SK-N-SH treated with all-trans-retinoic acid at 6 μM for 48 hours (cell line): ENCODE results near the gene DIAPH1.
A peak's percentile ranks its signal among the peaks of the same experiment; 100 is the strongest.

ENCODE experiments used
- ATAC-seq: fragments of 200-7000 bp; cut with Tn5 transposase; 3 replicates; pipeline ENCODE4 v1.9.1; 2020; ENCODE audit warnings: mild to moderate bottlenecking, moderate library complexity
- ARNTL ChIP-seq: fragments of 450-650 bp; formaldehyde crosslinking; IDR thresholded peaks from 2 replicates; pipeline ENCODE4 v1.5.0; 2020; ENCODE audit warnings: low read depth, mild to moderate bottlenecking, moderate library complexity, borderline replicate concordance
- CSDC2 ChIP-seq: fragments of 250-450 bp; sonication (Bioruptor Pico); IDR thresholded peaks from 2 replicates; pipeline ENCODE4 v1.5.0; 2020; ENCODE audit warnings: mild to moderate bottlenecking, moderate library complexity
- ISL1 ChIP-seq: fragments of 250-450 bp; sonication (Bioruptor Pico); IDR thresholded peaks from 2 replicates; pipeline ENCODE4 v2.1.2; 2022; ENCODE audit warnings: mild to moderate bottlenecking, moderate library complexity
- OSR1 ChIP-seq: fragments of 250-450 bp; sonication (Bioruptor Pico); IDR thresholded peaks from 2 replicates; pipeline ENCODE4 v1.8.0; 2022; ENCODE audit warnings: moderate library complexity, mild to moderate bottlenecking, inconsistent platforms
- POU6F1 ChIP-seq: fragments of 250-450 bp; sonication (Bioruptor Pico); IDR thresholded peaks from 2 replicates; pipeline ENCODE4 v1.8.0; 2021; ENCODE audit warnings: low read depth, mild to moderate bottlenecking, moderate library complexity, borderline replicate concordance
- PPARA ChIP-seq: fragments of 250-450 bp; sonication (Bioruptor Pico); IDR thresholded peaks from 2 replicates; pipeline ENCODE4 v1.5.0; 2020; ENCODE audit warnings: mild to moderate bottlenecking, borderline replicate concordance
- RARB ChIP-seq: fragments of 250-450 bp; sonication (Bioruptor Pico); IDR thresholded peaks from 2 replicates; pipeline ENCODE4 v1.8.0; 2021; ENCODE audit warnings: mild to moderate bottlenecking, moderate library complexity
- TCF4 ChIP-seq: fragments of 250-450 bp; sonication (Bioruptor Pico); IDR thresholded peaks from 2 replicates; pipeline ENCODE4 v1.8.0; 2021; ENCODE audit warnings: mild to moderate bottlenecking, moderate library complexity, borderline replicate concordance
- TSHZ2 ChIP-seq: fragments of 250-450 bp; sonication (Bioruptor Pico); IDR thresholded peaks from 2 replicates; pipeline ENCODE4 v1.5.0; 2020; ENCODE audit warnings: mild to moderate bottlenecking, moderate library complexity
- ZC3H10 ChIP-seq: fragments of 250-450 bp; sonication (Bioruptor Pico); IDR thresholded peaks from 2 replicates; pipeline ENCODE4 v1.5.1; 2021; ENCODE audit warnings: mild to moderate bottlenecking, moderate library complexity
- ZFP3 ChIP-seq: fragments of 250-450 bp; sonication (Bioruptor Pico); IDR thresholded peaks from 2 replicates; pipeline ENCODE4 v1.5.0; 2020; ENCODE audit warnings: mild to moderate bottlenecking, moderate library complexity
- ZFP30 ChIP-seq: fragments of 450-650 bp; formaldehyde crosslinking; IDR thresholded peaks from 2 replicates; pipeline ENCODE4 v1.5.0; 2022; ENCODE audit warnings: mild to moderate bottlenecking, moderate library complexity
- ZNF565 ChIP-seq: fragments of 450-650 bp; formaldehyde crosslinking; conservative IDR thresholded peaks from 2 replicates; pipeline ENCODE4 v1.5.0; 2020; ENCODE audit warnings: low read depth, mild to moderate bottlenecking, moderate library complexity
- ZNF70 ChIP-seq: fragments of 450-650 bp; formaldehyde crosslinking; IDR thresholded peaks from 2 replicates; pipeline ENCODE4 v1.5.0; 2020; ENCODE audit warnings: mild to moderate bottlenecking, moderate library complexity
- ZNF8 ChIP-seq: fragments of 450-650 bp; formaldehyde crosslinking; IDR thresholded peaks from 2 replicates; pipeline ENCODE4 v1.5.0; 2020; ENCODE audit warnings: mild to moderate bottlenecking, moderate library complexity
- TF ChIP-seq, protein P1 (sequence below): fragments of 250-450 bp; sonication (Bioruptor Pico); IDR thresholded peaks from 2 replicates; pipeline ENCODE4 v1.5.1; 2021; ENCODE audit warnings: mild to moderate bottlenecking, moderate library complexity
- TF ChIP-seq, protein P2 (sequence below): fragments of 250-450 bp; sonication (Bioruptor Pico); IDR thresholded peaks from 2 replicates; pipeline ENCODE4 v1.8.0; 2020; ENCODE audit warnings: mild to moderate bottlenecking, moderate library complexity, borderline replicate concordance

DIAPH1 gene

DNA sequence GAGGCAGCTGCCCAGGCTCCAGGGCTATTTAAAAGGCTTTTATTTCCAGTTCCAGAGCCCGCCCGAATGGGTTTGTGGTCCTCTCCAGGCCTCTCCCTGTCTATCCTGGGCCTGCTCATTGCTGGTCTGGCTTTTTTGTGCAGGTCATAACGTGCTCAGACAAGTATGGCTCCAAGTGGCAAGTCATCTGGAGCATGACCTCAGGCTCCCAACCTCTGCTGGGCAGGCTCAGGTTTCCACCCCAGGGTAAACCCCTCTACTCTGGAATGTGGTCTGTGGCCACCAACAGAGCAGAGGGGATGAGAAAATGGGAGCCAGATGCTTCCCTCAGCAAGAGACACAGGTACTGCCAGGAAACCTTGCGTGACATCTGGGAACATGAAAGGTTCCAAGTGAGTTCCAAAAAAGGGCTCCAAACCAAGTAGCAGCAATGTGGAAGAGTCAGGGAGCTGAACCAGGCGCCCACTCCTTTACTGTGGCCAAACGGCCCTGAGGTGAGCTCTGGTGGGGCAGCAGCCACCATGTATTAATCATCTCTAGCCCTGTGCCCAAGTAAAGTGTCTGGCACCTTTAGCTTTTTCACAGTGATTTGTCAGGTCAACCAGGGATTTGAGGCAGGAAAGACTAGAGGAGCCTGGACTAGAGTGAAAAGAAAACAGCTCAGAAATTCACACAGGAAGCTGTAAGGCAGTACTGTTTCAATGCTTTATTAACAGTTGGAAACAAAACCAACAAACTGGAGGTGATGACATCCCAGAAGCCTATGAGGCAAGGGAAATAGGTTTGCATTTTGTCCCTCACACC, 104.3 kb downstream of the DIAPH1 start:
- TF ChIP-seq CSDC2 (CRISPR knock-in tag) (no peak), ARNTL (no peak), ZFP3 (0 out of 2 replicates have a peak, but pooled peaks have one; percentile 8), PPARA (CRISPR knock-in tag) (no peak), ZFP30 (CRISPR knock-in tag) (no peak)
- peak; percentile 55 for ATAC-seq

DNA sequence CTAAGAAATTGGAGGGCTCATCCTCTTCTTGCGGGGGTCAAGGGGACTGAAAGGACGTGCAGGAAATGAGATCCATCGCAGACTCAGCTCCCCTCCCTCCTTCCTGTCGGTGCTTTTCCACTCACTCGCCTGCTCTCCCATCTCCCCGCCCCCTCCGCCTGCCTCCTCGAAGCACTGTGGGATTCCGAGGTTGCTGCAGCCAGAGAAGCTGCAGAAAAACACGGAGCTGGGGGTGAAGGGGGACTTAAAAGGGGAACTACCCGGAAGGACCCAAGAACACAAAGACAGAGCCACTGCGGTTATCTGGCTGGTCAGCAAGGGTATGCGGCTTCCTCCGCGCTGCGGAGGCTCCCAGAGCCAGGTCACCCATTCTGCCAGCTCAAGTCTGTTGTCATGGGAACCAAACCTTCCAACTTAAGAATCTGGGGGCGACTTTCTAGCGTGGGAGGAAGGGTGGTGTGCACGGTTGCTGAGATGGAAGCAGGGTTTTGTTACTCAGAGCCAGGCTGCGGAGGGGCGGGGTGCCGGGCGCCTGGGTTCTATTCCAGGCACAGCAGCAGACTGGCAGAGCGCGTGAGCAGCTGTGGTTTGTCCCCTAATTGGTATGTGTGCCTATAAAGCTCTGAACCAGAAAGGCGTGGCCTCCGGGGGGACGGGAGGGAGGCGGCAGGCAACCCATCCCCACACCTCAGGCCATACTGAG, 105.0 kb downstream of the DIAPH1 start:
- TF ChIP-seq ZNF70 (CRISPR knock-in tag) (0 out of 2 replicates have a peak, but pooled peaks have one; percentile 3), ZFP3 (peak; percentile 7; the same call in 1 of the 2 replicates), TSHZ2 (CRISPR knock-in tag) (no peak)
- TF ChIP-seq, protein P1, sequence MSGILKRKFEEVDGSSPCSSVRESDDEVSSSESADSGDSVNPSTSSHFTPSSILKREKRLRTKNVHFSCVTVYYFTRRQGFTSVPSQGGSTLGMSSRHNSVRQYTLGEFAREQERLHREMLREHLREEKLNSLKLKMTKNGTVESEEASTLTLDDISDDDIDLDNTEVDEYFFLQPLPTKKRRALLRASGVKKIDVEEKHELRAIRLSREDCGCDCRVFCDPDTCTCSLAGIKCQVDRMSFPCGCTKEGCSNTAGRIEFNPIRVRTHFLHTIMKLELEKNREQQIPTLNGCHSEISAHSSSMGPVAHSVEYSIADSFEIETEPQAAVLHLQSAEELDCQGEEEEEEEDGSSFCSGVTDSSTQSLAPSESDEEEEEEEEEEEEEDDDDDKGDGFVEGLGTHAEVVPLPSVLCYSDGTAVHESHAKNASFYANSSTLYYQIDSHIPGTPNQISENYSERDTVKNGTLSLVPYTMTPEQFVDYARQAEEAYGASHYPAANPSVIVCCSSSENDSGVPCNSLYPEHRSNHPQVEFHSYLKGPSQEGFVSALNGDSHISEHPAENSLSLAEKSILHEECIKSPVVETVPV (CRISPR knock-in tag) = no peak
- TF ChIP-seq, protein P2, sequence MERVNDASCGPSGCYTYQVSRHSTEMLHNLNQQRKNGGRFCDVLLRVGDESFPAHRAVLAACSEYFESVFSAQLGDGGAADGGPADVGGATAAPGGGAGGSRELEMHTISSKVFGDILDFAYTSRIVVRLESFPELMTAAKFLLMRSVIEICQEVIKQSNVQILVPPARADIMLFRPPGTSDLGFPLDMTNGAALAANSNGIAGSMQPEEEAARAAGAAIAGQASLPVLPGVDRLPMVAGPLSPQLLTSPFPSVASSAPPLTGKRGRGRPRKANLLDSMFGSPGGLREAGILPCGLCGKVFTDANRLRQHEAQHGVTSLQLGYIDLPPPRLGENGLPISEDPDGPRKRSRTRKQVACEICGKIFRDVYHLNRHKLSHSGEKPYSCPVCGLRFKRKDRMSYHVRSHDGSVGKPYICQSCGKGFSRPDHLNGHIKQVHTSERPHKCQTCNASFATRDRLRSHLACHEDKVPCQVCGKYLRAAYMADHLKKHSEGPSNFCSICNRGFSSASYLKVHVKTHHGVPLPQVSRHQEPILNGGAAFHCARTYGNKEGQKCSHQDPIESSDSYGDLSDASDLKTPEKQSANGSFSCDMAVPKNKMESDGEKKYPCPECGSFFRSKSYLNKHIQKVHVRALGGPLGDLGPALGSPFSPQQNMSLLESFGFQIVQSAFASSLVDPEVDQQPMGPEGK (CRISPR knock-in tag) = 0 out of 2 replicates have a peak, but pooled peaks have one; percentile 15
- peak; percentile 55 for ATAC-seq

DNA sequence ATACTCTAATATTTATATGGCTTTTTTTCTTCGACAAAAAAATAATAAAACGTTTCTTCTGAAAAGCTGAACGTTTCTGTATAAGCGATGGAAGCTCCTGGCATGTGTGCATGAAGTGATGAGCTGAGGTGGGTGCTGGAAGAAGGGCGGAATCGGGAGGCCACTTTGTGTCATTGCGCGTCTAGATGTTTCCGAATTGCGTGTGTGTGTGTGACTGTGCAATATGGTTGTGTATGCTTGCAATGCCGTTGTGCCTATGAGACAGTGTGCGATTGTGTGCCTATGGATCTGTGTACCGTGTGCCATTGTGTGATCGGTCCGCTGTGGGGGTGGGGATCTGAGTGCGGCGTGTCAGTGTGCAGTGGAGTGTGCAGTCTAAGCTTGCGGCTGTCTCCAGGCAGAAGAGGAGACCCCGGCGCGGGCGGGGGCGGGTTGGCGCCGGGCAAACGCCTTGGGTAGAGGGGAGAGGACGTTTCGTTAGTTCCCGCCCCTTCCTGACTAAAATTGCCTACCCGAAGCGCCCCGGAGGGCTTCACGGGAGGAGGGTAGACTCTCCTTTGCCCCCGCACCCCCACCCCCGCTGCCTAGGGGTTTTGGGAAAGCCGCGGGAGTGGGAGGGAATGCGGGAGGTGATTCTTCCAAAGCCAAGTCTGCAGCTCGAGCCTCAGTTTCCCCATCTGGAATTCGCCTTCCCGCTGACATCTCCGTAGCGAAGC, 105.7 kb downstream of the DIAPH1 start:
- no peak for ATAC-seq
- TF ChIP-seq ZFP3 = 0 out of 2 replicates have a peak, but pooled peaks have one; percentile 7
- no peak for TF ChIP-seq POU6F1
- TF ChIP-seq ZNF8 (CRISPR knock-in tag) = no peak
- TF ChIP-seq ZC3H10 = no peak

- no peak for ATAC-seq
- no peak for TF ChIP-seq OSR1
- TF ChIP-seq, protein P1 (CRISPR knock-in tag) = no peak
- no peak for TF ChIP-seq CSDC2 (CRISPR knock-in tag)
- no peak for TF ChIP-seq ARNTL
- no peak for TF ChIP-seq TCF4
- TF ChIP-seq, protein P2 (CRISPR knock-in tag) = no peak
- TF ChIP-seq ISL1 (CRISPR knock-in tag) = no peak
- TF ChIP-seq PPARA (CRISPR knock-in tag) = no peak
- TF ChIP-seq POU6F1 = no peak
- TF ChIP-seq ZNF70 (CRISPR knock-in tag) = no peak
- no peak for TF ChIP-seq ZNF565
- no peak for TF ChIP-seq RARB
- TF ChIP-seq ZFP30 (CRISPR knock-in tag) = no peak
- no peak for TF ChIP-seq ZFP3
- TF ChIP-seq ZC3H10 = no peak
These were observed 106.3 kb downstream of the DIAPH1 start for GRCh38 chr5:141512390-141512910.
